Measurements from ENCODE around the gene PAF1. TPM values are rescaled to one million over a fixed set of nuclear protein-coding genes. Genes with fewer than 3 reads are reported as not detected.

The PAF1 gene
- total RNA-seq, 1 experiment from 2014 or later: 53.5 TPM

- Histone ChIP-seq H3K9me3 (ENCODE audit: control insufficient read depth in 1 of 2, insufficient read depth in 1 of 2, low read depth in 1 of 2, low read length in 2 of 2) (no peaks in the 10 kb centered on the region), H3K9me2 (ENCODE audit: insufficient read depth) (no peaks in the 10 kb centered on the region), H4K20me1 (ENCODE audit: insufficient read depth) (no peaks in the 10 kb centered on the region), H3K36me3 (ENCODE audit: control insufficient read depth in 1 of 2, insufficient read depth in 2 of 2, low read length in 2 of 2) (no peaks in the 10 kb centered on the region), H3K4me2 (ENCODE audit: low read length) (no peak overlapping the region), H3K4me3 (replicated peaks in 1 of 2; ENCODE audit: low read depth in 1 of 2, low read length in 2 of 2) (no peak overlapping the region), H3K27ac (ENCODE audit: low read depth, low read length) (no peak overlapping the region), H3K79me2 (ENCODE audit: insufficient read depth, low read length) (no peaks in the 10 kb centered on the region), H3K4me1 (ENCODE audit: control insufficient read depth in 1 of 2, insufficient read depth in 2 of 2, low read length in 2 of 2) (peaks cover 25% of the 10 kb centered on the region in 2 experiments), H2AFZ (ENCODE audit: low read depth, low read length, poor library complexity, severe bottlenecking) (no peak overlapping the region), H3K9ac (ENCODE audit: low read length) (no peak overlapping the region), H3K27me3 (ENCODE audit: insufficient read depth, low read length) (no peaks in the 10 kb centered on the region)
- ChIA-PET POLR2A (interaction anchor here (0.6 to 6.0 kb wide), 2 partner anchors 11 to 996 kb away, joined by 3 to 33 read pairs; partner anchors contain the start of gene RPS16), RAD21 (ENCODE audit: low non-redundant PET in 1 of 2, low total read pairs in 2 of 2, uncharacterized antibody in 2 of 2, unreplicated experiment in 2 of 2) (no interaction called here), CTCF (interaction anchor here (0.6 kb wide), 1 partner anchor 302 kb away, joined by 3 read pairs; no protein-coding TSS in a partner anchor)
- DNase-seq (ENCODE audit: low read depth, low spot score): no peak
- ATAC-seq: no peak
- no TSS peak for BruUV-seq (replicated peaks)
- TF ChIP-seq POLR2A (IDR thresholded peaks at IDR 0.05; ENCODE audit: borderline replicate concordance, extremely low read depth, insufficient read depth, insufficient read length): no peak
- no peak for TF ChIP-seq JUND (IDR thresholded peaks at IDR 0.05)
- TF ChIP-seq SP1 (IDR thresholded peaks at IDR 0.05; ENCODE audit: low read depth): no peak
- TF ChIP-seq ELF1 (IDR thresholded peaks at IDR 0.05; ENCODE audit: borderline replicate concordance, low read depth): no peak
- TF ChIP-seq ATF3 (IDR thresholded peaks at IDR 0.05): no peak
- TF ChIP-seq YY1 (IDR thresholded peaks at IDR 0.05; ENCODE audit: extremely low read depth, insufficient replicate concordance, low read depth, low read length): no peak
- no peak for TF ChIP-seq POLR2AphosphoS5 (IDR thresholded peaks at IDR 0.05; ENCODE audit: low read depth, low read length)
- TF ChIP-seq RAD21 (IDR thresholded peaks at IDR 0.05; ENCODE audit: low read depth): no peak
- TF ChIP-seq EGR1 (IDR thresholded peaks at IDR 0.05; ENCODE audit: low read depth): no peak
- no peak for TF ChIP-seq FOSL1 (IDR thresholded peaks at IDR 0.05; ENCODE audit: low read depth)
- TF ChIP-seq ZBTB33 (IDR thresholded peaks at IDR 0.05; ENCODE audit: extremely low read depth, insufficient replicate concordance, low read length): no peak
- TF ChIP-seq SRF (IDR thresholded peaks at IDR 0.05; ENCODE audit: low read depth): no peak
- no peak for TF ChIP-seq SIN3A (IDR thresholded peaks at IDR 0.05; ENCODE audit: low read depth)
- no peak for TF ChIP-seq EZH2phosphoT487 (IDR thresholded peaks at IDR 0.05; ENCODE audit: borderline replicate concordance)
- no peak for TF ChIP-seq MAX (IDR thresholded peaks at IDR 0.05)
- TF ChIP-seq ZNF274 (IDR thresholded peaks at IDR 0.05; ENCODE audit: low read depth, low read length): no peak
- TF ChIP-seq REST (IDR thresholded peaks at IDR 0.05; ENCODE audit: low read depth): no peak
- no peak for TF ChIP-seq TCF7L2 (IDR thresholded peaks at IDR 0.05; ENCODE audit: borderline replicate concordance, extremely low read depth, insufficient read depth, insufficient read length)
- TF ChIP-seq CBX3 (IDR thresholded peaks at IDR 0.05; ENCODE audit: low read depth): no peak
- intact Hi-C loops (cut with micrococcal nuclease): no loop called here
These were observed 34.0 kb upstream of the PAF1 start for GRCh38 chr19:39424934-39425333.
